DMS153 treated with DMSO at 0.1 percent for 48 hours (cell line): ENCODE data around the gene TIGD4.

Source experiments
- DNase-seq: peaks from one replicate; lab custom pipeline; 2025; ENCODE audit not compliant: unreplicated experiment; lab: John Stamatoyannopoulos, UW

TIGD4 gene

GRCh38 chr4:152727784-152728183, 51.7 kb downstream of the TIGD4 start:
- DNase-seq = no peak

GRCh38 chr4:152724494-152724893, 55.0 kb downstream of the TIGD4 start:
- no peak for DNase-seq

DNA sequence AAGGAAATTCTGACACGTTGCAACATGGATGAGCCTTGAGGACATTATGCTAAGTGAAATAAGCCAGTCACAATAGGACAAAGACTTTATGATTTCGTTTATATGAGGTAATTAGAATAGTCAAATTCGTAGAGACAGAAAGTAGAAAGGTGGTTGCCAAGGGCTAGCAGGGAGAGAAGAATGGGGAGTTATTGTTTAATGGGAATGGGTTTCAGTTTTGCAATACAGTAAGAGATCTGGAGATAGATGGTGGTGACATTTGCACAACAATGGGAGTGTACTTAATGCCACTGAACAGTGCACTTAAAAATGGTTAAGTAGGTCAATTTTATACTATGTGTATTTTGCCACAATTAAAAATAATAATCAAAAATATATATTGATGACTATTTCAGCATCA, 56.3 kb downstream of the TIGD4 start:
- DNase-seq = no peak

GRCh38 chr4:152719801-152720556, 59.6 kb downstream of the TIGD4 start:
- peak; percentile 28 for DNase-seq
